Right atrium auricular region (tissue), 2 donors: ENCODE results near the gene RBMXL3. TPM values are rescaled to one million over a fixed set of nuclear protein-coding genes. Genes with fewer than 3 reads are reported as not detected.

ENCODE experiments used
- DNase-seq: peaks from one replicate; pipeline ENCODE4 v3.0.0-alpha.2; 2019; ENCODE audit warnings: low spot score
- H3K27ac ChIP-seq, 2 donors: fragments of 200-600 bp; sonication (generic); 1 replicate in 1 of 2; 2 replicates in 1 of 2; pipeline ENCODE4 v1.5.1; 2016 to 2019
- H3K27me3 ChIP-seq, 2 donors: fragments of 200-600 bp; sonication (generic); one replicate each; pipeline versions ENCODE4 v1.5.1 to v1.6.0; 2017 to 2019
- H3K36me3 ChIP-seq: fragments of 200-600 bp; sonication (generic); one replicate; pipeline ENCODE4 v1.5.1; 2016
- H3K4me1 ChIP-seq, 2 donors: fragments of 200-600 bp; sonication (generic); one replicate each; pipeline versions ENCODE4 v1.5.1 to v1.6.0; 2017 to 2019
- H3K4me3 ChIP-seq, 2 donors: fragments of 200-600 bp; sonication (generic); 1 replicate in 1 of 2; 2 replicates in 1 of 2; pipeline ENCODE4 v1.5.1; 2017 to 2019; ENCODE audit warnings: mild to moderate bottlenecking in 1 of 2, moderate library complexity in 1 of 2
- H3K9me3 ChIP-seq, 2 donors: fragments of 200-600 bp; sonication (generic); one replicate each; pipeline ENCODE4 v1.5.1; 2019
- total RNA-seq, 2 donors: library from RNA; depleted of rRNA; stranded (reverse); fragments of >200 nt; gene quantifications; one replicate each; pipeline ENCODE4 v1.1.0, GENCODE V29; 2016
- TF ChIP-seq, protein P1 (sequence below), 2 donors: fragments of 200-600 bp; sonication (generic); IDR thresholded peaks; one replicate each; pipeline ENCODE4 v1.5.1; 2019; ENCODE audit warnings: antibody characterized with exemption in 2 of 2

RBMXL3 gene
- total RNA-seq, 2 donors from 2014 or later, result not detected

DNA sequence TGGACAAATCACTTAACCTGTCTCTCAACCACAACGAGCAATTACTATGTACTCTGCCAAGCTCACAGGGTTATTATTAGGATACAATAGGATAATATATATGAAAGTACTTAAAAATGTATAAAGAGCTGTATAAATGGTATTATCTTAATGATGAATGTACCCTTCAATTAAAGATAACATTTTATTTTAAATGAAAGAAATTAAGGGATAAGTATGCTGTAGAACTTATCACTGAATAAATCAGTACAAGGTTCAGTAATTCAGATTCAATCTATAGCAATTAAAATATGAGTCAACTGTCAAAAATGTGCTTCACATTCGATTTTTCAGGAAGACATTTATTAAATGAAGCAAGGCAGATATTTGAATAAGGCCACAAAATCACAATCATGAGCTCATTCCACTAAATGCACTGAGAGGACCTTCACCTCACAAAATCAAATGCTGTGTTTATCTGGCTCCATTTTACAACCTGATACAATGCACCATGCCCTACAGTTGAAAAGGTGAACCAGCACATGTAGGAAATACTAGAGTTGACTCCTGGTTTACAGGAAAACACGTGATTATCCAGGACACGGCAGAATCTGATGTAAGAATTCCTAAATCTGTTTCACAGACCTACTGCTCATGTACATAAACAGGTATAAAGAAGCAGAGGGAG, 40.3 kb downstream of the RBMXL3 start:
- TF ChIP-seq, protein P1, sequence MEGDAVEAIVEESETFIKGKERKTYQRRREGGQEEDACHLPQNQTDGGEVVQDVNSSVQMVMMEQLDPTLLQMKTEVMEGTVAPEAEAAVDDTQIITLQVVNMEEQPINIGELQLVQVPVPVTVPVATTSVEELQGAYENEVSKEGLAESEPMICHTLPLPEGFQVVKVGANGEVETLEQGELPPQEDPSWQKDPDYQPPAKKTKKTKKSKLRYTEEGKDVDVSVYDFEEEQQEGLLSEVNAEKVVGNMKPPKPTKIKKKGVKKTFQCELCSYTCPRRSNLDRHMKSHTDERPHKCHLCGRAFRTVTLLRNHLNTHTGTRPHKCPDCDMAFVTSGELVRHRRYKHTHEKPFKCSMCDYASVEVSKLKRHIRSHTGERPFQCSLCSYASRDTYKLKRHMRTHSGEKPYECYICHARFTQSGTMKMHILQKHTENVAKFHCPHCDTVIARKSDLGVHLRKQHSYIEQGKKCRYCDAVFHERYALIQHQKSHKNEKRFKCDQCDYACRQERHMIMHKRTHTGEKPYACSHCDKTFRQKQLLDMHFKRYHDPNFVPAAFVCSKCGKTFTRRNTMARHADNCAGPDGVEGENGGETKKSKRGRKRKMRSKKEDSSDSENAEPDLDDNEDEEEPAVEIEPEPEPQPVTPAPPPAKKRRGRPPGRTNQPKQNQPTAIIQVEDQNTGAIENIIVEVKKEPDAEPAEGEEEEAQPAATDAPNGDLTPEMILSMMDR (IDR thresholded peaks at IDR 0.05), result no peak
- H3K4me1 ChIP-seq, result no peaks in the 10 kb centered on the region
- no peaks in the 10 kb centered on the region for H3K9me3 ChIP-seq
- H3K36me3 ChIP-seq, result no peaks in the 10 kb centered on the region
- DNase-seq, result no peak
- H3K27ac ChIP-seq, result no peak overlapping the region
- H3K27me3 ChIP-seq, result no peaks in the 10 kb centered on the region
- H3K4me3 ChIP-seq, result no peak overlapping the region

DNA sequence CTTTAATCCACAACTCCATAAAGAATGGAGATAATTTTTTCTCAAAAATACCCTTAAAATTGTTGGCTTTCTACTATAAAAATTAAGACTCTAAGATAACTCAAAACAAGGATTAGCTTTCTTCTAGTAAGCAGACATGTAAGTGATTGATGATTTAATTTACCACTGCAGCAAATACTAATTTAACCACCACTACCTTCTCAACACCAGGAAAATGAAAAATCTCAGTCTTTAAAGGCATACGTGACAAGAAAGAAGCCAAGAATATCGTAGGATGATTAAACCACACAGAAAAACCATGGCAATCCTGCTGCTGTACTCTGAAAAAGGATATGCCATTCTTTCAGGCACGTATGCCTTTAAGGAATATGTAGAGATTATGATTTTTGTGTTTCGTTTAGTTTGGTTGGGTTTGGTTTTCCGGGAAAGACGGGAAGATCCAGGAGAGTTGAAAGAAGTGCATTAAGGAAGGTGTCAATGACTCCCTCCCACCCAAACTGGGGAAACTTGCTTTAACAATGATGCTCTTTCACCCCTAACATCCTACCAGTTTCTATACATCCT, 43.8 kb downstream of the RBMXL3 start:
- no peak for DNase-seq
- H3K9me3 ChIP-seq, result no peaks in the 10 kb centered on the region
- H3K27ac ChIP-seq, result peak overlapping the region; percentile 78 to 80
- H3K4me3 ChIP-seq, result peak overlapping the region; percentile 64 to 67
- no peaks in the 10 kb centered on the region for H3K4me1 ChIP-seq
- TF ChIP-seq, protein P1 (IDR thresholded peaks at IDR 0.05), result no peak
- no peaks in the 10 kb centered on the region for H3K36me3 ChIP-seq
- no peaks in the 10 kb centered on the region for H3K27me3 ChIP-seq

DNA sequence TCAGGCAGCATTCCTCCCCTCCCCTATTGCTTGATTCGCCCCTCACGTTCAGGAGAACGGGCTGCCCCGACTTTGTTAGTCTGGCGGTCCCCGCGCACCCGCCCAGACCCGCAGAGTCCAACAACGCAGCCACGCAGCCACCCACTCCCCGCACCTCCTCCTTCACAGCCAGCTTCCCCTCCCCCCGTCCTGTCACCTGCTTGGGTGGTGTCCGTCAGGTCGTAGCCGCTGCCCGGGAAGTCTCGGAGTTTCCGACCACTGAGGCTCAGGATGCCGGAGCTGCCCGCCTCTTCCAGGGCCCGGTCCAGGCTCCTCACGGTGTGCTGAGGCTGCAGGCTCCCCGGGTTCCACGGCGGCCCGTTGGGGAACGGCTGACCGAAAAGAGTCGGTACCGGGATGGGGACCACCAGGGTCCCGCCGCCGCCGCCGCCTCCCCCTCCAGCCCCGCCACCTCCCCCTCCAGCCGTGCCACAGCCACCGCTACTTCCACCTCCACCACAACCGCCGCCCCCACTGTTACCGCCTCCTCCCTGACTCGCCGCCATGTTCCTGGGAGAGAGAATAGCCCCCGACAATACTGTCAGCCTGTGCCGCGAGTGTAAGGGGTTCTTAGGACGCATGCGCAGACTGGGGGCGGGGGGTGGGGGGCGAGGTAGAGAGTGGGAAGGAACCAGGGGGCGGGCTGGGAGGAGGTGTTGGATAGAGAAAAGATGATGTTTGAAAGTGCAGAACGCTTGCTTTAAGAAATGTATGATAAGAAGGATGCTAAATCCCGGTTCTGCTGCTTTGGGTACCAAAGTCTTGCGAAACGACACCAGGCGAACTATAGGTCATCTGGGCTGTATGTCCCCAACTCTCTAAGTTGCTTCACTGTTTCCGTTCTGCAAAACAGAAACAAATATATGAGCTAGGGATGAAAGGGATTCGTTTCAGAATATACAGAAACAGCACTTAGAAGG, 44.6 kb downstream of the RBMXL3 start, which contains the start of gene LRCH2:
Gene LRCH2, minus strand, starts transcription at position 600 of the 959 bp plus-strand sequence. Its CDS starts 55 bp downstream, at position 545.
- no peaks in the 10 kb centered on the region for H3K9me3 ChIP-seq
- no peaks in the 10 kb centered on the region for H3K27me3 ChIP-seq
- TF ChIP-seq, protein P1 (IDR thresholded peaks at IDR 0.05), result no peak
- H3K4me1 ChIP-seq, result no peaks in the 10 kb centered on the region
- peak within 1 kb of the TSS; percentile 78 to 80 for H3K27ac ChIP-seq
- no peaks in the 10 kb centered on the region for H3K36me3 ChIP-seq
- DNase-seq, result no peak
- peak within 1 kb of the TSS; percentile 64 to 67 for H3K4me3 ChIP-seq

DNA sequence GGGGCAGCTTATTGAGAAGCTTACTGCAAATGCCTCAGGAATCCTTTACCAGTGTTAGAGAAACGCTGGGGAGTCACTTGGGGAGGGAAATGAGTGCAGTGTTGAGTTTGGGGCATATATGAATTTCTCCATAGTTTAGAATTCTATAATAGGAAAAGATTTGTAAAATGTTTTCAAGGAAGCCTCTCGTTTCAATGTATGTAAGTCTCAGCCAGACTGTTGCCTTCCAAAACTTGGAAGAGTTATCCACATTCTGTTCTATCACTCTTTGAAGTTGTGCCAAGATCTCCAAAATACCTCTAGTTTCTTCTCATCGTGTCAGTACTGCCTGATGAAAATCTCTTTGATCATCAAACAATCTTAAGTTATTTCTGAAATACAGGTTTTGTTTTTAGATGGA, 45.3 kb downstream of the RBMXL3 start:
- peak overlapping the region; percentile 64 to 67 for H3K4me3 ChIP-seq
- H3K27ac ChIP-seq, result peak overlapping the region; percentile 78 to 80
- TF ChIP-seq, protein P1 (IDR thresholded peaks at IDR 0.05), result no peak
- H3K4me1 ChIP-seq, result no peaks in the 10 kb centered on the region
- no peaks in the 10 kb centered on the region for H3K36me3 ChIP-seq
- H3K9me3 ChIP-seq, result no peaks in the 10 kb centered on the region
- H3K27me3 ChIP-seq, result no peaks in the 10 kb centered on the region
- no peak for DNase-seq

DNA sequence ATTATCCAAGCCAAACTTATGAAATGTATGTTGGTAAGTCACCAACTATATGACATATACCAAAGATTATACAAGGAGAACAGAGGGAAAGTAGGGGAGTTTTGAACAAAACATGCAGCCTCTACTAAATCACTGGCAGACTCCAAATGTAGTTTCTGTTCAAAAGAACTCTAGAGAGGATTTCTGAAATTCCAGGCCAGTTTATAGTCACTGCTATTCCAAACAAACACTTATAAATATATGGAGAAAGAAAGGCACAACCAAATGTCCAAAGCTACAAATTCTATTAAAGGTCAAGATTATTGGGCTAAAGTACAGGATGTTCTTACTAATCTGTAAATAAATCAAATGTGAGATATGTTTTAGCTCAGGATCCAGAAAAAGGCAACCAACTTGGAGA, 47.4 kb downstream of the RBMXL3 start:
- no peak for DNase-seq
- H3K4me1 ChIP-seq, result no peaks in the 10 kb centered on the region
- TF ChIP-seq, protein P1 (IDR thresholded peaks at IDR 0.05), result no peak
- H3K9me3 ChIP-seq, result no peaks in the 10 kb centered on the region
- H3K36me3 ChIP-seq, result no peaks in the 10 kb centered on the region
- H3K27me3 ChIP-seq, result no peaks in the 10 kb centered on the region
- H3K4me3 ChIP-seq, result no peak overlapping the region
- H3K27ac ChIP-seq, result no peak overlapping the region
